ENCODE data around the gene KDM4C. TPM values are rescaled to one million over a fixed set of nuclear protein-coding genes. Genes with fewer than 3 reads are reported as not detected.

The KDM4C gene
- total RNA-seq, 1 donor from 2014 or later: 39.8 TPM

- no peak for TF ChIP-seq CTCF (IDR thresholded peaks at IDR 0.05)
- Histone ChIP-seq H3K27me3 (ENCODE audit: low read depth) (no peaks in the 10 kb centered on the region), H3K36me3 (peaks cover 3% of the 10 kb centered on the region), H3K4me3 (no peak overlapping the region), H3K4me1 (peaks cover 8% of the 10 kb centered on the region), H3K9me3 (no peaks in the 10 kb centered on the region), H3K27ac (no peak overlapping the region)
- no peak for DNase-seq
- intact Hi-C loops (cut with DNase I): no loop called here
- no peak for ATAC-seq
Measured at GRCh38 chr9:7117676-7118561, 360.1 kb downstream of the KDM4C start.

GRCh38 chr9:7118633-7119032 lies 360.9 kb downstream of the KDM4C start:
- DNase-seq (no peak), ATAC-seq (no peak)
- Histone ChIP-seq H3K36me3 (peaks cover 6% of the 10 kb centered on the region), H3K9me3 (no peaks in the 10 kb centered on the region), H3K4me1 (peaks cover 8% of the 10 kb centered on the region), H3K4me3 (no peak overlapping the region), H3K27me3 (ENCODE audit: low read depth) (no peaks in the 10 kb centered on the region), H3K27ac (no peak overlapping the region)
- no peak for TF ChIP-seq CTCF (IDR thresholded peaks at IDR 0.05)
- intact Hi-C loops (cut with DNase I): no loop called here

- DNase-seq (no peak), ATAC-seq (no peak)
- Histone ChIP-seq H3K4me3 (no peak overlapping the region), H3K4me1 (peaks cover 8% of the 10 kb centered on the region), H3K36me3 (peaks cover 7% of the 10 kb centered on the region), H3K9me3 (no peaks in the 10 kb centered on the region), H3K27ac (no peak overlapping the region), H3K27me3 (ENCODE audit: low read depth) (no peaks in the 10 kb centered on the region)
- intact Hi-C loops (cut with DNase I): no loop called here
- TF ChIP-seq CTCF (IDR thresholded peaks at IDR 0.05): no peak
Measured at GRCh38 chr9:7119612-7120011, 361.8 kb downstream of the KDM4C start.

- no peak for TF ChIP-seq CTCF (IDR thresholded peaks at IDR 0.05)
- Histone ChIP-seq H3K4me1 (peaks cover 8% of the 10 kb centered on the region), H3K4me3 (no peak overlapping the region), H3K27ac (no peak overlapping the region), H3K36me3 (peaks cover 7% of the 10 kb centered on the region), H3K9me3 (no peaks in the 10 kb centered on the region), H3K27me3 (ENCODE audit: low read depth) (no peaks in the 10 kb centered on the region)
- intact Hi-C loops (cut with DNase I): no loop called here
- peak; percentile 23 to 66 for ATAC-seq
- no peak for DNase-seq
Measured at GRCh38 chr9:7121055-7121454, 363.3 kb downstream of the KDM4C start.

- H3K9me3 ChIP-seq: no peaks in the 10 kb centered on the region
- H3K27me3 ChIP-seq (ENCODE audit: low read depth): no peaks in the 10 kb centered on the region
- no peak overlapping the region for H3K4me3 ChIP-seq
- H3K4me1 ChIP-seq: peaks cover 8% of the 10 kb centered on the region
- DNase-seq (no peak), ATAC-seq (no peak)
- intact Hi-C loops (cut with DNase I): no loop called here
- no peak for TF ChIP-seq CTCF (IDR thresholded peaks at IDR 0.05)
- H3K27ac ChIP-seq: no peak overlapping the region
- peaks cover 7% of the 10 kb centered on the region for H3K36me3 ChIP-seq
Measured at GRCh38 chr9:7121664-7122063, 363.9 kb downstream of the KDM4C start.
